Natural killer cell (primary cell): Measurements from ENCODE around the gene NRCAM. TPM values are rescaled to one million over a fixed set of nuclear protein-coding genes. Genes with fewer than 3 reads are reported as not detected.

ENCODE experiments used
- ATAC-seq, 3 donors: fragments of 150-1000 bp in 2 of 3; fragments of 200-7000 bp in 1 of 3; cut with Tn5 transposase; 1 replicate in 1 of 3; 2 replicates in 2 of 3; pipeline ENCODE4 v1.10.0; 2021; ENCODE audit warnings: mild to moderate bottlenecking in 2 of 3, moderate library complexity in 2 of 3
- DNase-seq, 2 donors: peaks; one replicate each; pipeline versions ENCODE4 v3.0.0 to v3.0.0-alpha.2; 2013 to 2021; ENCODE audit warnings: mixed read lengths in 1 of 2
- H3K27ac ChIP-seq: one replicate; pipeline ENCODE4 v1.5.1; 2013; ENCODE audit warnings: mild to moderate bottlenecking, low read length
- H3K27me3 ChIP-seq: one replicate; pipeline ENCODE4 v1.6.1; 2013; ENCODE audit warnings: low read length; ENCODE audit not compliant: control insufficient read depth, insufficient read depth
- H3K36me3 ChIP-seq: one replicate; pipeline ENCODE4 v1.6.1; 2013; ENCODE audit warnings: low read length; ENCODE audit not compliant: control insufficient read depth, insufficient read depth
- H3K4me1 ChIP-seq: one replicate; pipeline ENCODE4 v1.6.1; 2013; ENCODE audit warnings: low read length; ENCODE audit not compliant: control insufficient read depth, insufficient read depth
- H3K4me3 ChIP-seq: one replicate; pipeline ENCODE4 v1.5.1; 2013; ENCODE audit warnings: low read length
- H3K9me3 ChIP-seq: one replicate; pipeline ENCODE4 v1.6.1; 2013; ENCODE audit warnings: low read length; ENCODE audit not compliant: control insufficient read depth, insufficient read depth
- H3K27ac Mint-ChIP-seq, 2 donors: one replicate each; pipeline ENCODE4 v1.8.0; 2022; ENCODE audit warnings: mild to moderate bottlenecking in 2 of 2, mixed read lengths in 2 of 2, moderate library complexity in 1 of 2
- H3K27me3 Mint-ChIP-seq, 2 donors: one replicate each; pipeline ENCODE4 v1.8.0; 2022; ENCODE audit warnings: low read depth in 2 of 2, mixed read lengths in 2 of 2
- H3K36me3 Mint-ChIP-seq: one replicate; pipeline ENCODE4 v1.8.0; 2022; ENCODE audit warnings: mixed read lengths
- H3K4me1 Mint-ChIP-seq, 2 donors: one replicate each; pipeline ENCODE4 v1.8.0; 2022; ENCODE audit warnings: mixed read lengths in 2 of 2
- H3K4me3 Mint-ChIP-seq: one replicate; pipeline ENCODE4 v1.8.0; 2022; ENCODE audit warnings: mild to moderate bottlenecking, moderate library complexity, mixed read lengths
- H3K9me3 Mint-ChIP-seq, 2 donors: one replicate each; pipeline ENCODE4 v1.8.0; 2022; ENCODE audit warnings: mixed read lengths in 2 of 2
- CTCF ChIP-seq: fragments of 200-600 bp; IDR thresholded peaks from one replicate; pipeline ENCODE4 v1.8.0; 2022; ENCODE audit warnings: antibody characterized with exemption
- WGBS: methylation state at CpG from one replicate; pipeline ENCODE4 v1.1.7; 2013; ENCODE audit warnings: missing lambda C conversion rate; ENCODE audit not compliant: insufficient coverage; 5-methylcytosine and 5-hydroxymethylcytosine counted together
- intact Hi-C: fragments of 100-400 bp; cut with micrococcal nuclease; formaldehyde crosslinking; loops from one replicate; pipeline ENCODE4 v1.14.2; 2022
- total RNA-seq, 4 donors: library from RNA; stranded (reverse); fragments of 120-200 nt in 1 of 4; gene quantifications; one replicate each; pipeline versions ENCODE4 v1.2.3 to v1.2.4, GENCODE V29; 2013 to 2022

NRCAM gene
- total RNA-seq, 3 donors from 2014 or later (not counting 1 experiment from before 2014, with no cell fraction given): 0.27 to 0.95 (median 0.52) TPM

- no peak overlapping the region for H3K4me3 Mint-ChIP-seq
- Histone ChIP-seq H3K4me1 (peaks cover 4% of the 10 kb centered on the region), H3K4me3 (no peak overlapping the region), H3K27ac (no peak overlapping the region), H3K9me3 (no peaks in the 10 kb centered on the region), H3K27me3 (no peaks in the 10 kb centered on the region), H3K36me3 (no peaks in the 10 kb centered on the region)
- peaks cover 13 to 17% of the 10 kb centered on the region in 2 donors for H3K27me3 Mint-ChIP-seq
- no peak for TF ChIP-seq CTCF
- H3K9me3 Mint-ChIP-seq: no peaks in the 10 kb centered on the region
- H3K27ac Mint-ChIP-seq: no peak overlapping the region
- H3K4me1 Mint-ChIP-seq: no peaks in the 10 kb centered on the region
- 89% methylated on average over 6 of the region's 6 CpGs for WGBS
- no peak for ATAC-seq
- DNase-seq: no peak
- no peaks in the 10 kb centered on the region for H3K36me3 Mint-ChIP-seq
- intact Hi-C loops: no loop called here
Measured at GRCh38 chr7:108143658-108144420, 312.4 kb downstream of the NRCAM start.

GRCh38 chr7:108142675-108143259 lies 313.5 kb downstream of the NRCAM start:
- Histone ChIP-seq H3K9me3 (no peaks in the 10 kb centered on the region), H3K36me3 (no peaks in the 10 kb centered on the region), H3K4me3 (no peak overlapping the region), H3K27ac (no peak overlapping the region), H3K27me3 (no peaks in the 10 kb centered on the region), H3K4me1 (peaks cover 4% of the 10 kb centered on the region)
- Mint-ChIP-seq H3K27ac (no peak overlapping the region), H3K36me3 (no peaks in the 10 kb centered on the region), H3K9me3 (no peaks in the 10 kb centered on the region), H3K4me1 (no peaks in the 10 kb centered on the region), H3K4me3 (no peak overlapping the region), H3K27me3 (peaks cover 13 to 15% of the 10 kb centered on the region in 2 donors)
- DNase-seq (no peak), ATAC-seq (no peak)
- intact Hi-C loops: no loop called here
- WGBS: 86% methylated on average over 5 of the region's 6 CpGs
- no peak for TF ChIP-seq CTCF

- Mint-ChIP-seq H3K36me3 (no peaks in the 10 kb centered on the region), H3K9me3 (no peaks in the 10 kb centered on the region), H3K4me1 (no peaks in the 10 kb centered on the region), H3K27me3 (peaks cover 12 to 13% of the 10 kb centered on the region in 2 donors), H3K4me3 (no peak overlapping the region), H3K27ac (no peak overlapping the region)
- no peak for TF ChIP-seq CTCF
- ATAC-seq: no peak
- intact Hi-C loops: no loop called here
- H3K4me1 ChIP-seq: peaks cover 4% of the 10 kb centered on the region
- H3K9me3 ChIP-seq: no peaks in the 10 kb centered on the region
- H3K36me3 ChIP-seq: no peaks in the 10 kb centered on the region
- no peak for DNase-seq
- H3K27ac ChIP-seq: no peak overlapping the region
- WGBS: 79% methylated on average over 2 of the region's 4 CpGs
- no peaks in the 10 kb centered on the region for H3K27me3 ChIP-seq
- no peak overlapping the region for H3K4me3 ChIP-seq
Measured at GRCh38 chr7:108142180-108142579, 314.1 kb downstream of the NRCAM start.
